IMR-90 (cell line): Measurements from ENCODE around the gene SYPL2. TPM values are rescaled to one million over a fixed set of nuclear protein-coding genes. Genes with fewer than 3 reads are reported as not detected.
A peak's percentile ranks its signal among the peaks of the same experiment; 100 is the strongest.

Source experiments
- ATAC-seq: fragments of 200-7000 bp; cut with Tn5 transposase; 2 replicates; pipeline ENCODE4 v1.9.1; 2020; ENCODE audit warnings: low read depth, mild to moderate bottlenecking, moderate library complexity
- Bru-seq: library from RNA; stranded (reverse); fragments of 400-500 nt; gene quantifications from one replicate; lab custom pipeline; 2021; lab: Mats Ljungman, UMichigan
- BruChase-seq, 2 experiments: library from RNA; stranded (reverse); fragments of 400-500 nt; gene quantifications; one replicate each; lab custom pipeline; 2021; lab: Mats Ljungman, UMichigan
- BruUV-seq: library from RNA; stranded (reverse); fragments of 400-500 nt; replicated peaks from 2 replicates; lab custom pipeline; 2021; lab: Mats Ljungman, UMichigan
- CTCF ChIA-PET: fragments of 300-600 bp; formaldehyde crosslinking; extraction: SDS; loops from one replicate; lab custom pipeline; 2021; ENCODE audit warnings: antibody characterized with exemption; lab: Yijun Ruan, JAX
- POLR2A ChIA-PET: fragments of 300-600 bp; sonication (Branson Sonifier 250); formaldehyde crosslinking; loops from one replicate; lab custom pipeline; 2022; ENCODE audit warnings: antibody characterized with exemption; ENCODE audit not compliant: unreplicated experiment; lab: Charles Lee
- DNase-seq: peaks from one replicate; pipeline ENCODE4 v3.0.0; 2013
- H2AFZ ChIP-seq: replicated peaks from 2 replicates; pipeline ENCODE3; 2013; ENCODE audit warnings: low read length, mild to moderate bottlenecking; ENCODE audit not compliant: poor library complexity
- H2AK5ac ChIP-seq: 2 replicates; pipeline ENCODE4 v1.6.1; 2013; ENCODE audit warnings: low read depth, low read length, inconsistent platforms
- H2AK9ac ChIP-seq: replicated peaks from 2 replicates; pipeline ENCODE3; 2013; ENCODE audit warnings: mild to moderate bottlenecking, low read depth, low read length, moderate library complexity; ENCODE audit not compliant: poor library complexity
- H2BK120ac ChIP-seq: 2 replicates; pipeline ENCODE4 v1.6.1; 2013; ENCODE audit warnings: low read depth, low read length, inconsistent platforms
- H2BK15ac ChIP-seq: 3 replicates; pipeline ENCODE4 v1.6.1; 2013; ENCODE audit warnings: low read depth, low read length, inconsistent platforms
- H2BK20ac ChIP-seq: 2 replicates; pipeline ENCODE4 v1.6.1; 2013; ENCODE audit warnings: low read depth, mild to moderate bottlenecking, inconsistent platforms, low read length, moderate library complexity
- H2BK5ac ChIP-seq: 2 replicates; pipeline ENCODE4 v1.6.1; 2013; ENCODE audit warnings: mild to moderate bottlenecking, low read depth, low read length, inconsistent platforms; ENCODE audit not compliant: poor library complexity, severe bottlenecking
- H3K14ac ChIP-seq: replicated peaks from 2 replicates; pipeline ENCODE4 v1.6.1; 2013; ENCODE audit warnings: low read depth, low read length, inconsistent platforms
- H3K18ac ChIP-seq: 2 replicates; pipeline ENCODE4 v1.6.1; 2013; ENCODE audit warnings: low read depth, low read length, control low read depth
- H3K23ac ChIP-seq: 2 replicates; pipeline ENCODE4 v1.6.1; 2013; ENCODE audit warnings: low read depth, low read length, inconsistent platforms
- H3K27ac ChIP-seq: 2 replicates; pipeline ENCODE4 v1.5.1; 2013; ENCODE audit warnings: mild to moderate bottlenecking, control low read depth, low read length; ENCODE audit not compliant: insufficient read depth
- H3K27me3 ChIP-seq: 2 replicates; pipeline ENCODE4 v1.6.1; 2013; ENCODE audit warnings: low read length; ENCODE audit not compliant: control insufficient read depth, insufficient read depth
- H3K36me3 ChIP-seq: 2 replicates; pipeline ENCODE4 v1.6.1; 2013; ENCODE audit warnings: low read length, mixed read lengths; ENCODE audit not compliant: control insufficient read depth, insufficient read depth
- H3K4ac ChIP-seq: 2 replicates; pipeline ENCODE4 v1.6.1; 2013; ENCODE audit warnings: low read depth, low read length, inconsistent platforms
- H3K4me1 ChIP-seq: 2 replicates; pipeline ENCODE4 v1.6.1; 2013; ENCODE audit warnings: low read length, mixed read lengths; ENCODE audit not compliant: control insufficient read depth, insufficient read depth
- H3K4me2 ChIP-seq: 2 replicates; pipeline ENCODE4 v1.6.1; 2013; ENCODE audit warnings: low read depth, mild to moderate bottlenecking, control low read depth, low read length, moderate library complexity
- H3K4me3 ChIP-seq: 2 replicates; pipeline ENCODE4 v1.5.1; 2013; ENCODE audit warnings: low read depth, mild to moderate bottlenecking, control low read depth, low read length, moderate library complexity; ENCODE audit not compliant: insufficient read depth
- H3K56ac ChIP-seq: 2 replicates; pipeline ENCODE4 v1.6.1; 2013; ENCODE audit warnings: low read length, inconsistent platforms; ENCODE audit not compliant: insufficient read depth; ENCODE audit errors: extremely low read depth
- H3K79me1 ChIP-seq, 2 experiments: 2 replicates each; pipeline ENCODE4 v1.6.1; 2013; ENCODE audit warnings: low read length in 2 of 2, inconsistent platforms in 1 of 2, low read depth in 1 of 2
- H3K9ac ChIP-seq: 2 replicates; pipeline ENCODE4 v1.6.1; 2013; ENCODE audit warnings: low read depth, low read length, control low read depth
- H3K9me1 ChIP-seq: 2 replicates; pipeline ENCODE4 v1.6.1; 2013; ENCODE audit warnings: low read length, inconsistent platforms; ENCODE audit not compliant: insufficient read depth
- H3K9me3 ChIP-seq: 2 replicates; pipeline ENCODE4 v1.6.1; 2013; ENCODE audit warnings: low read length; ENCODE audit not compliant: control insufficient read depth, insufficient read depth
- H4K20me1 ChIP-seq: 2 replicates; pipeline ENCODE4 v1.6.1; 2013; ENCODE audit warnings: low read length, inconsistent platforms; ENCODE audit not compliant: insufficient read depth
- H4K5ac ChIP-seq: 2 replicates; pipeline ENCODE4 v1.6.1; 2013; ENCODE audit warnings: mild to moderate bottlenecking, low read depth, low read length, control low read depth
- H4K8ac ChIP-seq, 2 experiments: 2 replicates each; pipeline ENCODE4 v1.6.1; 2013; ENCODE audit warnings: low read depth in 2 of 2, low read length in 2 of 2, control low read depth in 1 of 2, inconsistent platforms in 1 of 2
- H4K91ac ChIP-seq: 2 replicates; pipeline ENCODE4 v1.6.1; 2013; ENCODE audit warnings: low read depth, low read length, inconsistent platforms; ENCODE audit not compliant: insufficient read depth
- MXI1 ChIP-seq: IDR thresholded peaks from 2 replicates; pipeline ENCODE4 v1.6.1; 2012; ENCODE audit warnings: low read depth, mild to moderate bottlenecking, low read length, moderate library complexity, borderline replicate concordance
- USF2 ChIP-seq: fragments of 150-350 bp; IDR thresholded peaks from 2 replicates; pipeline ENCODE4 v1.6.1; 2017; ENCODE audit warnings: mild to moderate bottlenecking, antibody characterized with exemption, low read length, low read depth
- WGBS, 2 experiments: methylation state at CpG; one replicate each; pipeline versions ENCODE4 v1.1.5 to v1.1.7; 2013; ENCODE audit warnings: missing lambda C conversion rate in 2 of 2; ENCODE audit not compliant: insufficient read length in 1 of 2; ENCODE audit errors: extremely low coverage in 2 of 2; 5-methylcytosine and 5-hydroxymethylcytosine counted together
- dilution Hi-C: fragments of 300-500 bp; cut with HindIII; formaldehyde crosslinking; loops from one replicate; pipeline ENCODE4 v1.14.3; 2018; ENCODE audit warnings: low sequenced_read_pairs; ENCODE audit not compliant: unreplicated experiment
- in situ Hi-C: fragments of 300-500 bp; cut with MboI; formaldehyde crosslinking; loops from 3 replicates; pipeline ENCODE4 v1.14.3; 2019; ENCODE audit warnings: low sequenced_read_pairs, inconsistent platforms, mixed read lengths
- intact Hi-C: fragments of 100-400 bp; cut with micrococcal nuclease; formaldehyde crosslinking; loops from 2 replicates; pipeline ENCODE4 v1.10.0; 2022
- long read RNA-seq: library from polyadenylated mRNA; unstranded; transcript quantifications from one replicate; pipeline ENCODE4 v2.0.0, GENCODE V29; 2021; ENCODE audit not compliant: unreplicated experiment
- polyA plus RNA-seq, 3 experiments: library from polyadenylated mRNA; depleted of rRNA; stranded (reverse); fragments of >200 nt; gene quantifications; 2 replicates each; pipeline ENCODE4 v1.2.3, GENCODE V29; 2012; ENCODE audit warnings: low replicate concordance in 1 of 3
- total RNA-seq: library from RNA; depleted of rRNA; stranded (reverse); fragments of >200 nt; gene quantifications from 2 replicates; pipeline ENCODE4 v1.2.3, GENCODE V29; 2012; rRNA removed

The SYPL2 gene
- total RNA-seq: under 0.01 TPM in 2 replicates
- 0.55 and 0.65 TPM in 2 replicates for polyA plus RNA-seq (2012; rRNA removed)
- polyA plus RNA-seq (2012; cell fraction: cytosol; rRNA removed): 0.18 and 0.23 TPM in 2 replicates
- polyA plus RNA-seq (2012; cell fraction: nucleus; rRNA removed; ENCODE audit: low replicate concordance): 0.46 and 0.94 TPM in 2 replicates
- Bru-seq, nascent RNA: percentile 12 among the genes with signal in this experiment
- BruChase-seq, experiment 1, labeled RNA remaining after a 6-hour chase: percentile 29 among the genes with signal in this experiment
- BruChase-seq, experiment 2, labeled RNA remaining after a 2-hour chase: percentile 24 among the genes with signal in this experiment
- long read RNA-seq: 0 reads

DNA sequence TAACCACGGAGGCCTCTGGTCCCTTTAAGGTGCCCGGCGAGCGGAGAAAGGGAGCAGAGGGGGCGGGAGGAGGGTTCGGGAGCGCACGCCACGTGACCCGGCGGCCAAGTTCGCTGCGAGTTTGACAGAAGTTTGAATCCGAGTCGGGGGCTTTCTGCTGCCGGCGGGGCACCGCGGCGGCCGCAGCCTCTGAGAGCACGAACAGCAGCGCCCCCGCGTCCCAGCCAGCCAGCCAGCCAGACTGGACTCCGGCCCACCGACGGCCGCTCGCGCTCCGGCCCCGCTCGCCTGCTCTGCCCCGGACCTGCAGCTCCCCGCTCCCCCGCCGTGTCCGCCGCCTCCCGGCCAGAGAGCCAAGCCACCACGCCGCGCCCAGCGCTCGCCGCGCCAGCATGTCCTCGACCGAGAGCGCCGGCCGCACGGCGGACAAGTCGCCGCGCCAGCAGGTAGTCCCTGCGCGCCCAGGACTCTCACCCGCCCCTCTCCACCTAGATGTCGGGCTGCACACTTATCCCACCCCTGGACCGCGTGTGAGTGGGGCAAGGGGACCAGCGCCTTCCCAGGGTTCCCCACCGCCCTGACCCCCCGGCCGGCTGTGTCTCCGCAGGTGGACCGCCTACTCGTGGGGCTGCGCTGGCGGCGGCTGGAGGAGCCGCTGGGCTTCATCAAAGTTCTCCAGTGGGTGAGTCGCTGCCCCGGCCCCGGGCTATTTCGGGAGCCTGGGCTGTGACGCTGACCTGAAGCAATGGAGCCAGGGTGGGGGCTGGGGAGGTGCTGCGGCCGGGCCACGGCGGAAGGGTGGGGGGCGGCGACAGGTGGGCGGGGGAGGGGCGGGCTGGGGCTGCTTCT is at the start of gene SYPL2:
Gene SYPL2, plus strand, starts transcription at position 95 of the 849 bp plus-strand sequence. Its CDS starts 298 bp downstream, at position 393.
- Histone ChIP-seq H2AFZ (peak within 1 kb of the TSS; percentile 88), H4K8ac (peak within 1 kb of the TSS in 1 of 2 experiments; percentile 21; a peak in 2 of 4 replicates), H3K27me3 (peaks cover 64% of the 10 kb centered on the region), H3K79me1 (no peaks in the 10 kb centered on the region), H2BK120ac (no peak within 1 kb of the TSS), H3K4me3 (peak within 1 kb of the TSS; percentile 57), H2BK15ac (no peak within 1 kb of the TSS), H3K18ac (no peak within 1 kb of the TSS), H3K9me3 (no peaks in the 10 kb centered on the region), H2BK5ac (no peak within 1 kb of the TSS), H3K14ac (no peak within 1 kb of the TSS), H4K5ac (no peak within 1 kb of the TSS), H3K36me3 (no peaks in the 10 kb centered on the region), H2AK9ac (no peak within 1 kb of the TSS), H2AK5ac (no peak within 1 kb of the TSS), H3K4me1 (no peaks in the 10 kb centered on the region), H3K9ac (no peak within 1 kb of the TSS), H4K20me1 (no peaks in the 10 kb centered on the region), H3K9me1 (no peaks in the 10 kb centered on the region), H3K4ac (no peak within 1 kb of the TSS), H3K4me2 (peak within 1 kb of the TSS; percentile 55), H3K23ac (no peak within 1 kb of the TSS; the same call in 1 of the 2 replicates), H2BK20ac (no peak within 1 kb of the TSS), H3K56ac (no peak within 1 kb of the TSS), H4K91ac (no peak within 1 kb of the TSS), H3K27ac (no peak within 1 kb of the TSS)
- intact Hi-C loops (no loop called here), dilution Hi-C loops (no loop called here), in situ Hi-C loops (no loop called here)
- BruUV-seq: no TSS peak
- DNase-seq (peak; percentile 12), ATAC-seq (peak; percentile 81)
- 1% methylated on average over 30 of the region's 88 CpGs; no CpG with 5 or more reads in 1 of the 2 experiments for WGBS, 2 experiments
- TF ChIP-seq USF2 (peak; percentile 79), MXI1 (no peak)
- ChIA-PET CTCF (interaction anchor here (0.5 kb wide), 1 partner anchor 83 kb away, joined by 4 read pairs; no protein-coding TSS in a partner anchor), POLR2A (no interaction called here)
